HFF-Myc (cell line): ENCODE data around the gene SLC2A6.

ENCODE experiments used
- DNase-seq: peaks from one replicate; pipeline ENCODE4 v3.0.0-alpha.2; 2011; ENCODE audit warnings: low read depth; ENCODE audit errors: extremely low read depth
- H3K4me3 ChIP-seq: replicated peaks from 2 replicates; pipeline ENCODE4 v1.5.1; 2011; ENCODE audit warnings: low read depth, mild to moderate bottlenecking, control low read depth, low read length
- TF ChIP-seq, protein P1 (sequence below): IDR thresholded peaks from 2 replicates; pipeline ENCODE4 v1.5.1; 2012; ENCODE audit warnings: mild to moderate bottlenecking, low read depth, low read length, control low read depth; ENCODE audit errors: missing control alignments

SLC2A6 gene

DNA sequence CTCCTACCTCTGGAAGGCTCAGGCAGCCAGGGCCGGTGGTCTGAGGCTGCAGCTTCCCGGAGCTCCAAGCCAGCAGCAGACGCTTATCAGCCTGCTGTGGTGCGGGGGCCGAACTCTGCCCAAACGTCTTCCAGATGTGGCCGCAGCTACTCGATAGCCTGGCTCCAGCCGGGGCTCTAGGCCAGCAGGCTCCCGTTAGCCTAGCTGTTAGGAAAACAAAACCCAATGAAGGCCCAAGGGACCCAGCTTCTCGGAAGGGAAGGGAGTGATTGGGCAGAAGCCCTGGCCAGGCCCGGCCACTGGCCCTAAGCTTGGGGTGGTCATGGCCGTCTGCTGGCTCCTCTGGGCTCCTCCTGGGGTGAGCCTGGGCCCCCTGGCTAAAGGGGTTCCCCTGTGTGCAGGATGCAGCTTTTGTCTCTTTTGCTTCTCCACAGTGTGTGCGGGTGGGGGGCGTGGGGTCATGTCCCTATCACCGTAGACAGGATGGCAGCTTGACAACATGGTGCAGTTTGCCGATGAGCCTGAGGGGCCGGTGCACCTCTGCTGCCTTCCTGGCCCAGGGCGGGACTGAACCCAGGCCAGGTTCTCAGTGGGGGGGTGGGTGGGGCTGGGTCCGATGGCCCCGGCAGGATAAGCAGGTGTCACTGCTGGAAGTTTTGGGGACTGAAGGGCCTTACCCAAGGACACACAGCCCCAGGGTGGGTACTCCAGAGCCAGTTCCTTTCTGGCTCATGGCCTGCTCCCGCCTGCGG lies 27.2 kb upstream of the SLC2A6 start:
- DNase-seq = peak; percentile 20
- H3K4me3 ChIP-seq = no peak overlapping the region
- TF ChIP-seq, protein P1, sequence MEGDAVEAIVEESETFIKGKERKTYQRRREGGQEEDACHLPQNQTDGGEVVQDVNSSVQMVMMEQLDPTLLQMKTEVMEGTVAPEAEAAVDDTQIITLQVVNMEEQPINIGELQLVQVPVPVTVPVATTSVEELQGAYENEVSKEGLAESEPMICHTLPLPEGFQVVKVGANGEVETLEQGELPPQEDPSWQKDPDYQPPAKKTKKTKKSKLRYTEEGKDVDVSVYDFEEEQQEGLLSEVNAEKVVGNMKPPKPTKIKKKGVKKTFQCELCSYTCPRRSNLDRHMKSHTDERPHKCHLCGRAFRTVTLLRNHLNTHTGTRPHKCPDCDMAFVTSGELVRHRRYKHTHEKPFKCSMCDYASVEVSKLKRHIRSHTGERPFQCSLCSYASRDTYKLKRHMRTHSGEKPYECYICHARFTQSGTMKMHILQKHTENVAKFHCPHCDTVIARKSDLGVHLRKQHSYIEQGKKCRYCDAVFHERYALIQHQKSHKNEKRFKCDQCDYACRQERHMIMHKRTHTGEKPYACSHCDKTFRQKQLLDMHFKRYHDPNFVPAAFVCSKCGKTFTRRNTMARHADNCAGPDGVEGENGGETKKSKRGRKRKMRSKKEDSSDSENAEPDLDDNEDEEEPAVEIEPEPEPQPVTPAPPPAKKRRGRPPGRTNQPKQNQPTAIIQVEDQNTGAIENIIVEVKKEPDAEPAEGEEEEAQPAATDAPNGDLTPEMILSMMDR = no peak

DNA sequence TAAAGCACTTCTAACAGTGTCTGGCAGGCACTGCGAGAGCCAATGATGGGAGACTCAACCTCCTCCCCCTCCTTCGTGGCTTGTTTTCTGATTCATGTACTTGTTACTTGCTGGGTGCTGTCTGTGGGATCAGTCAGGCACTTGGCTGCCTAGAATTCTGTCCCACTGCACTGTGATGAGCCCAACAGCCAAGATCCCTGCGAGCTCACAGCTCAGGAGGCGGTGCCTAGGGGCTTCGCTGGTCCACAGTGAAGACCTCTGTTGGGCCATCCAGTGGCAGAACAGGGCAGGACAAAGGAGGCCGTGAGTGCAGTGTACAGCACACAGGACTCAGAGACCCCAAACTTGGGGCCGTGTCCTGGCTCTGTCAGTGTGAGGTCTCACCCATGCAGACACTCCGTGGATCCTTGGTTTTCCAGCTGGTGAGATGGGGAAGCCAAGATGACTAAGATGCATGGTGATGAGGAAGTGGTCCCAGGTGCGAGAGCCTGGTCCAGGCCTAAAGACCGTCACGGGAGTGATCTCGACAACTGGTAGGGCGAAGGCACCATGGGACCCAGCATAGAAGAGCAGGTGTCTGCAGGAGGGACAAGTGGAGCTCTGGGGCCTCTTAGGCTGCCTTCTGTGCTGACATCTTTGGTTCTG lies 26.4 kb upstream of the SLC2A6 start:
- TF ChIP-seq, protein P1 = no peak
- DNase-seq = no peak

DNA sequence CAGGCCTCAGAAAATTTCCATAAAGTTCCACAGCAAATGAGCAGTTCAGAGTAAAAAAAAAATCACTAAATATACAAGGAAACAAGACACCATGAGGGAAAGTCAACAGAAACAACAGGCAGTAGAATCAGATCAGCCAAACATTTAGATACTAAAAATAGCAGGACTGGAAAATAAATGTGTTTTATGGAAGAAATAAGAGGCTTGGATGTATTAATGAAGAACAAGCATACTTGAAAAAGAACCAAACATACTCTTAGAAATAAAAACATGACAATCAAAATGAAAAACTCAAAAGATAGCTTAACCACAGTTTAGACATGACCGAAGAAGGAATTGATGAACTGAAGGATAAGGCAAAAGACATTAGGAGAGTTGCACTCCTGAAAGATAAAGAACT lies 23.2 kb upstream of the SLC2A6 start:
- TF ChIP-seq, protein P1 = no peak
- no peak for DNase-seq

More for the DNA sequence above, 26.4 kb upstream of the SLC2A6 start:
- H3K4me3 ChIP-seq = no peak overlapping the region

DNA sequence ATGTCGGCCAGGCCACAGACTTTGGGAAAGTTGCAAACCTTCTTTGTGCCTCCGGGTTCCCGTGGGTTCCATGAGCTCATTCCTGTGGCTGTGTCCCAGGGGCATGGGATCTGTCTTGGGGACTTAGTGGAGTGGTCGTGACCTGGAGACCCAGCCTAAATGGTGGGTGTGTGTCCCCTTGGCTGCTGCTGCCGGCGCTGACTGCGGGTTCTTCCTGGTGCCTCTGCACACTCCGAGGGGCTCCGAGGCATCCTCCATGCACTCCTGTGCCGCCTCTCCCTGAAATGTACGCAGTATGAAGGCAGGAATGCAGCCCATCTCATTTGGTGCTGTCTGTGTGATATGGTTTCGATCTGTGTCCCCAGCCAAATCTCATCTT lies 21.0 kb upstream of the SLC2A6 start:
- TF ChIP-seq, protein P1 = no peak
- no peak for DNase-seq
- no peak overlapping the region for H3K4me3 ChIP-seq

More for the DNA sequence above, 23.2 kb upstream of the SLC2A6 start:
- H3K4me3 ChIP-seq = no peak overlapping the region

DNA sequence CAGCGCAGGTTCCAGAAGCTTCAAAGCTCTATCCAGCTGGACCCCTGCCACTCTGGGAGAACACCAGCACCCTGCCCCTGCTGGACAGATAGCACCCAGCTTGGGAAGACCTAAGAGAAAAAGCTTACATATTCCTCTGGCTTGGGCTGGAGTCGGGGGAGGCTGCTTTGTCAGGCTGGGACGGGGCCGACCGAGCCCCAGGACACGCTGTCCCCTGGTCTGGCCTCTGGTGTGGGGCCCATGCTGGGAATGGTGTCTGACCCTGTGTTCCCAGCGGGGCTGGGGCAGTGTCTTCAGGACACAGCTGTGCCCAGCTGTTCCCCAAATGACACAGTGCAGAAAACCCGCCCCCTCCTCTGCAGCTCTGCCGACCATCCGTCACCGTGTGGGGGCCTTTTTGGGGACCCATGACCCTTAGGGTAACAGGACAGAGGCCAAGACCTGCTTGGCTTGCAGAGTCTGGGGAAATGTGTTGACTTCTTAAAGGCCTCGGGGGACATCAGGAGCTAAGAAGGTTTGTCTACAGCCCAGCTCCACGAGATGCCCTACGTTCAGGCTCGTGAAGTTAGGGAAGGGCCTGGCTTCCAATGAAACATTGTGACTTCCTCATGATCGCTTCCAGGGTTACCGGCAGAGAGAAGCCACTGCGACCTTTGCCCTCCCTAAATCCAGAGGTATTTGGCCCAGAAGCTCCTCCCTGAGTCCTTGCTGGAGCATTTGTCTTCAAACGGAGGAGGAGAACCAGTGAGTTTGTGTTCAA lies 20.4 kb upstream of the SLC2A6 start:
- DNase-seq = no peak
- no peak overlapping the region for H3K4me3 ChIP-seq
- TF ChIP-seq, protein P1 = no peak

DNA sequence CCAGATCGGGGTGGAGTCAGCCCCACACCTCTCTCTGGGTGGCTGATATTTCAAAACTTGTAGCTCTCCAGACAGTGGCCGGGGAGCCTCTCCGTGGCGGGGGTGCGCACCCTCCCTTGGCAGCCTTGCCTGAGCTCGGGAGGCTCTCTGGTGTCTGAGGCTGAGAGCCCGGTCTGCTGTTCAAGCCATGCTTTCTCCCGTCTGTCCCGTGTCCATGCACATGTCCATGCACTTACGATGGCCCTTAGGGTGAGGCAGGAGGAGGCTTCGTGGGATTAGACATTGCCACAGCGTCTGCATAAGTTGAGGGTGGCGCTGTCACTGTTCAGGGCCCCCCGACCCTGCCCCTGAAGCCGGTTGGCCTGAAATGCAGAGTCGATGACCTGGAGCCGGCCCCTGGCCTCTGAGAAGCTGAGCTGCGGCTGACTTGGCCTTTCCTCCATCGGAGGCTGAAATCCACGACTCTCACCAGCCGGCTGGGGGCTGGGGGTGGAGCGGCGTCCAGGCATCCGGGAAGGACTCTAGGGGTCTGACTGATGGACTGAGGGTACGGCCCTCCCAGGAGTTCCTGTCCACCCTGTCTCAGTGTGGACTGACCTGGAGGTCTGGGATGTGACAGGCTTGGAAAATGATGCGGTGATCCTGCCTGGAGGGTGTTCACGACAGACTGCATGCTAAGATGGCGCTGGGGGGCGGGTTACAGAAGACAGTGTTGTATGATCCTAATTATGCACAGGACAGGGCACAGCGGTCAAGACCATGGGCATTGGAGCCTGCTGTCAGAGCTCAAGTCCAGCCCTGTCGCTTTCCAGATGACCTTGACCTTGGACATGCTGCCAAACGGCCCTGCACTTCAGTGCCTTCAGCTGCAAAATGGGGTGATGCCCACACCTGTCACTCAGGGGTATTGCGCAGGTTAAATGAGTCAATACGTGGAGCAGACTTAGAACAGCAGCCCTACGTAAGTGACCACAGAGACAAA lies 18.3 kb upstream of the SLC2A6 start:
- H3K4me3 ChIP-seq = no peak overlapping the region
- TF ChIP-seq, protein P1 = no peak
- no peak for DNase-seq
